ENCODE data around the gene SPATA19.

DNA sequence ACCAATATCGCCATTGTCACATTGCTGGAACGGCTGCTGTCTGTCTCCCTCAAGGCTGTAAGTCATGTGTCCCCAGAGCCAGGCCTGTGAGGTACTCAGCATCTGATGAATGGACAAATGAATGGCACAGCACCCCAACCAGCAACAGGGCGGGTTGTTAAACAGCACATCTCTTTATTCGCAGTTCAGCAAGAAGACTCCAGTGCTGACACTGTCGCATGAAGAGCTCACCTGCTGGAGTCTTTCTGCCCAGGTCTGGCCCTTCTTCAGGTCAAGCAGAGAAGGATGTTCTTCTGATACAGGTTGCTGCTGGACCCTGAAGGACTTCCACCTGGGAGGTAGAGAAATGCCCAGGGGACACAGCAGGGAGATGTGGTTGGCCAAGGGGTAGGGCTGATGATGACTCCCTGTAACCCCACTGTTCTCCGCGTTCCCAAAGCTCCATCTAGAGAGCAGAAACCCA lies 4.8 kb downstream of the SPATA19 start:
- TF ChIP-seq CTCF (IDR thresholded peaks at IDR 0.05), result no peak
- TF ChIP-seq POLR2AphosphoS5 (IDR thresholded peaks at IDR 0.05; ENCODE audit: low read depth, low read length), result no peak
- TF ChIP-seq SIN3A (IDR thresholded peaks at IDR 0.05; ENCODE audit: borderline replicate concordance, insufficient read depth, low read depth, low read length), result no peak
- TF ChIP-seq TCF7L2 (IDR thresholded peaks at IDR 0.05; ENCODE audit: low read depth, low read length), result no peak
- no peak for TF ChIP-seq REST (IDR thresholded peaks at IDR 0.05; ENCODE audit: insufficient read depth in 1 of 2, low read depth in 2 of 2, low read length in 1 of 2)
